Lower leg skin (tissue), 4 donors: ENCODE measurements around the gene SKAP1. TPM values are rescaled to one million over a fixed set of nuclear protein-coding genes. Genes with fewer than 3 reads are reported as not detected.

Source experiments
- DNase-seq, 2 donors: peaks; one replicate each; pipeline ENCODE4 v3.0.0-alpha.2; 2019; ENCODE audit warnings: low spot score in 2 of 2
- H3K4me3 ChIP-seq: fragments of 200-600 bp; sonication (generic); 2 replicates; pipeline ENCODE4 v1.5.1; 2017; ENCODE audit warnings: mild to moderate bottlenecking, low read depth; ENCODE audit not compliant: poor library complexity, severe bottlenecking
- CTCF ChIP-seq, 3 donors: fragments of 450-650 bp; IDR thresholded peaks; one replicate each; pipeline ENCODE4 v1.5.1; 2016; ENCODE audit warnings: antibody characterized with exemption in 3 of 3, mild to moderate bottlenecking in 3 of 3, moderate library complexity in 2 of 3
- POLR2A ChIP-seq, 2 donors: fragments of 450-650 bp; IDR thresholded peaks; one replicate each; pipeline ENCODE4 v1.6.1; 2016 to 2017; ENCODE audit warnings: antibody characterized with exemption in 2 of 2, mild to moderate bottlenecking in 1 of 2, moderate library complexity in 1 of 2
- WGBS, 2 donors: methylation state at CpG; one replicate each; pipeline ENCODE4 v1.1.5; 2018; 5-methylcytosine and 5-hydroxymethylcytosine counted together
- intact Hi-C: fragments of 100-400 bp; cut with DNase I; formaldehyde crosslinking; loops from one replicate; pipeline ENCODE4 v1.15.0; 2023; ENCODE audit warnings: low total_unique reads
- total RNA-seq, 4 donors: library from RNA; depleted of rRNA; stranded (reverse); fragments of >200 nt; gene quantifications; one replicate each; pipeline ENCODE4 v1.1.0, GENCODE V29; 2016

The SKAP1 gene
- total RNA-seq, 4 donors from 2014 or later: 0.99 to 1.2 TPM; not detected in 2

DNA sequence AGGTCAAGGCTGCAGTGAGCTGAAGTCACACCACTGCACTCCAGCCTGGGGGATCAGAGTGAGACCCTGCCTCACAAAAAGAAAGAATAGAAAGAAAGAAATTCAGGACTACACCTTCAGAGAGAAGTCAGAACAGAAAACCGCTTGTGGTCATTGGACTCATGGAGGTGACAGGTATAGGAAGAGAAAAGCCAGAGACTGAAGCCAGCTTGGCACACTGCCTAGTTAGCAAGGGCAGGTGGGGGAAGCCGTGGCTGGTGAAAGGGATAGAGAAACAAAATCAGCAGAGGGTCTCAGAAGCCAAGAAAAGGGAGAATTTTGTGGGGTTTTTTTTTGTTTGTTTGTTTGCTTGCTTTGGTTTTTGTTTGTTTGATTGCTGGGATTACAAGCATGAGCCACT, 32.9 kb upstream of the SKAP1 start:
- no peak for DNase-seq
- intact Hi-C loops: no loop called here
- no peak for TF ChIP-seq CTCF (IDR thresholded peaks at IDR 0.05)
- no peak for TF ChIP-seq POLR2A (IDR thresholded peaks at IDR 0.05)
- H3K4me3 ChIP-seq: no peak overlapping the region
- WGBS, 2 donors: 64 to 76% methylated on average over 2 of the region's 2 CpGs

DNA sequence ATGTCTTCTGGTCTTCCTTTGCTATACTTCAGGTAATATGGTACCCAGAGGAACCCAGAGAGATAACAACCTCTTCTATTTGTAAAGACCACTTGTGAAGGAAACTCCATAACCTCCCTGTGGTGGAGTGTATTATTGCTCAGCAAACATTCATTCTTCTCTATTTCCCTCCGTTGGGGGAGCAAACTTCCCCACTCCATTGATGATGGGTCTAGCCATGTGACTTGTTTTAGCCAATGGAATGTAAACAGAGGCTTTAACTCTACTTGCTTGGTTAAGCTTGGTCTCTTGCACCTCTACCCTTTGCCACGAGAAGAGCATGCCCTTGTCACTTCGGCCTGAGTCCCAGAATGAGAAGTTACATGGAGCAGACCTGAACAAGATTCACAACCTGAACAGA, 30.0 kb upstream of the SKAP1 start:
- WGBS, 2 donors: 79 to 84% methylated on average over 3 of the region's 3 CpGs
- intact Hi-C loops: no loop called here
- H3K4me3 ChIP-seq: no peak overlapping the region
- no peak for TF ChIP-seq POLR2A (IDR thresholded peaks at IDR 0.05)
- no peak for TF ChIP-seq CTCF (IDR thresholded peaks at IDR 0.05)
- no peak for DNase-seq

GRCh38 chr17:48459070-48459844, 29.2 kb upstream of the SKAP1 start:
- TF ChIP-seq CTCF (IDR thresholded peaks at IDR 0.05) (no peak), POLR2A (IDR thresholded peaks at IDR 0.05) (no peak)
- no peak for DNase-seq
- 87 to 89% methylated on average over 4 of the region's 4 CpGs for WGBS, 2 donors
- no peak overlapping the region for H3K4me3 ChIP-seq
- intact Hi-C loops: no loop called here

DNA sequence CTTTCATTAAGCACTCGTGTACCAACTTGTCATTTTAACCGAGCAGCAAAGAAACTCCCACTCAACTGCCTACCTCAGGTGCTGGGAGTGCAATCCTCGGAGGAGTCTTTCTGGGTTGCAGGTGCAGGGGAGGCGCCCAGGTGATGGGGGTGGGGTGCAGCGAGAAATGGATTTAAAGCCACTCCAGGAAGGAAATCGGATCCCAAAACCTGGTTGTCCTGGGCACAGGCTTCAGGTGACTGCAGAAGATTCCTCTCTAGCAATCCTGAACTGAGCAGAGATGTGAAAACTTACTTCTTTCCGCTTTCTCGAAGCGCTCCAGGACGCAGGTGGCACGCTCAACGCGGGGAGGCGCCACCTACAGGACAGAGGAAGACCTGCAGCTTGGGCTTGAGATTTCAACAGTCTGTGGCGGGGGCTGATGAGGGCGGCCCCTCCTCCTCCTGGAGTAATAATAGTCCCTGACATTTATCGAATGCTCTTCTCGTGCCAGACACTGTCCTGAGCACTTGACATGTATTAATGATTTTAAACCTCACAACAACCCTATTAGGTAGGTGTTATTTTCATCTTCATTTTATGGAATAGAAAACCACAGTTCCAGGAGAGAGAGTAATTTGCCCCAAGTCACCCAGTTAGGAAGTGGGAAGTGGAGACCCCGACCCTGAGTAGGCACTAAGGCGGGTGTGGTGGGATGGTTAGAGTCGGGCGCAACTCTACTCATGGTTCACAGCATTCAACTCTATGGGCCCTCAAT, 27.2 kb upstream of the SKAP1 start:
- WGBS, 2 donors: 11 to 16% methylated on average over 22 of the region's 22 CpGs
- H3K4me3 ChIP-seq: no peak overlapping the region
- intact Hi-C loops: no loop called here
- TF ChIP-seq POLR2A (IDR thresholded peaks at IDR 0.05) (no peak), CTCF (IDR thresholded peaks at IDR 0.05) (no peak)
- DNase-seq: peak; percentile 27 to 89

DNA sequence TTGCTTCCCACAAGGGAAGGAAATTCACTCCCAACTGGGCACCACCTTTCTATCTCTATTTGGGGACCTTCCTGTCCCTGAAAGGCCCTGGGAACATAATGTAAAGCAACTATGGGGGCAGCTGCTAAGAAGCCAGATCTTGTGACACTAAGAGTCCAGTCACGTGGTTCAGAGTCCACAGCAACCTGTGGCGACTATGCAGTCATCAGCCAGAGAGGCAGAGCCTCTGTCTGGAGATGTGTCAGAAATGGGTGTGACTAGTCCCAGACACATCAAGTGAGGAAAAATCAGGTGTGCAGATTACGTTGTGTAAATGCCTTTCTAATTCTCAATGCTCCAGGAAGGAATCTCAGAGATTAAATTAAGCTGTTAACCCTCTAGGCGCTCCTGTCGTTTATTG, 26.6 kb upstream of the SKAP1 start:
- no peak overlapping the region for H3K4me3 ChIP-seq
- no peak for TF ChIP-seq POLR2A (IDR thresholded peaks at IDR 0.05)
- no peak for TF ChIP-seq CTCF (IDR thresholded peaks at IDR 0.05)
- intact Hi-C loops: no loop called here
- no peak for DNase-seq
- 20 to 23% methylated on average over 5 of the region's 5 CpGs for WGBS, 2 donors
